GOT3 (cell line): Measurements from ENCODE around the gene SH3TC2.

Experiments
- DNase-seq: peaks from one replicate; lab custom pipeline; 2025; ENCODE audit warnings: mixed read lengths; lab: John Stamatoyannopoulos, UW

Gene SH3TC2

GRCh38 chr5:148969291-148969690 is 93.6 kb downstream of the SH3TC2 start:
- DNase-seq = no peak

- DNase-seq = no peak
These were observed 94.6 kb downstream of the SH3TC2 start for GRCh38 chr5:148968311-148968710.

DNA sequence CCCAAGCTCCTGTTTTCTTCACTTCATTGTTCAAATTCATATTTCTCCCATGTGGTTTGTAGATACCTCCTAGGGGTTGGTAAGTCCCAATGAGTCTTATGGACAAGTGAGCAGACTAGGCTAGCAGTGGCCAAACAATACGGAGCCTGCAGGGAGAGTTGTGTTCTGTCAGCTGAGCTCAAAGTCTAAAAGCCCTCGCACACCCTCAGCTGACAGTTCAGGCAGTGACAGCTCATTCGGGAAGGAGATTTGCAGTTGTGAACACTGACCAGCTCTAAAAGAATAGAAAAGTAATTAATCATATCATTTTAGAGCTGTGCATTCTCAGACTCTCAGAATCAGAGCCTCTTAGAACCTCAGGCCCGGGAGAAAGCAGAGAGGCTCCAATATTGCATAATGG is 95.1 kb downstream of the SH3TC2 start:
- no peak for DNase-seq

DNA sequence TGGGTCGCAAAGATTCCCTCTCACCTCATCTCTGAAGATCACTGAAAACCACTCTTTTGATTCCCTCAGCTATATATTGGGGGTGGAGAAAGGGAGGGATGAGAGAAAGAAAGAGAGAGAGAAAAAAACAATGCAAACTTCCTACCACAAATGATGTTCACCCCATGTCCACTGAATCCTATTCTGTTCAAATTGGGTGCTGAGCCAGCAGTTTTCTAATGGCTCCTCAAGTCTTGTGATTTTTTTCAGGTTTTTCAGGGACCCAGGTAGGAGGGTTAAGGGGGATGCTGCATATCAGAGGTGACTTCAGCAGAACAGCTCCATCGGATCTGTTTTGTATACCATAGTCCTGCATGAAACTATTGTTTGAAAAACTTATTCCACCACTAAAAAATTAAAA is 95.9 kb downstream of the SH3TC2 start:
- DNase-seq = no peak

DNA sequence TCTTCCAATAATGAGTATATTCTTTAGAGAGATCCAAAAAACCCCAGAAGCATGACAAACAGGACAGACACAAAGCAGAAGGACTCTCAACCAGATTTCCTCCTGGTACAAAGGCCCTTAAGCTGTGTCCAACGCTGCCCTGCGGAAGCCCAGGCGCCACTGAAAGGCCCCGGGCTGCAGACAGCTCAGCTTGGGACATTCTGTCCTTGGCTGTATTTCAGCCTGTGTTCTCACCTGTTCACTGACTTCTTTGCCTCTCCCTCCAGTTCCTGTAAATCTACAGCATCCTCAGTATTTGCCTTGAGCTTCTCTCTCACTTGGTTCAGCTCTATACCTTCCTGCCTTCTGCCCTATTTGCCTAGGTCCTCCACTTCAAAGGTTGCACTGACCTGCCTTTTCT is 96.5 kb downstream of the SH3TC2 start:
- no peak for DNase-seq

- DNase-seq = peak; percentile 87
These were observed 97.2 kb downstream of the SH3TC2 start for GRCh38 chr5:148965511-148966265.

DNA sequence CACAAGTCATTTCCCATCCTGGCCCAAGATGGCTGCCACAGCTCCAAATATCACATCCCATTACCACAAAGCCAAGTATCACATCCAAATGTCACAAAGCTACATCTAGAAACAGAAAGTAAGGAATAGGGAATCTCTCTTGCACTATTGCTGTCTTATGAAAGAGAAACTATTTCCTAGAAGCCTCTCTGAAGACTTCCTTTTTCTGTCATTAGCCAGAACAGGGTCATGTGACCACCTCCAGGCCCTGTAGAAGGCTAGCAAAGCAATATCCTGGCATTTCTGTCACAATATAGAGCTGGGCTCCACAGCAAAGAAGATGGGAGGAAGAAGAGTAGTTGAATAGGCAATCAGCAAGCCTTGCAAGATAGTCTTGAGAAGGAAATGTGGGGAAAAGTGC is 99.2 kb downstream of the SH3TC2 start:
- no peak for DNase-seq

- DNase-seq = no peak
These were observed 100.0 kb downstream of the SH3TC2 start for GRCh38 chr5:148962761-148963324.

DNA sequence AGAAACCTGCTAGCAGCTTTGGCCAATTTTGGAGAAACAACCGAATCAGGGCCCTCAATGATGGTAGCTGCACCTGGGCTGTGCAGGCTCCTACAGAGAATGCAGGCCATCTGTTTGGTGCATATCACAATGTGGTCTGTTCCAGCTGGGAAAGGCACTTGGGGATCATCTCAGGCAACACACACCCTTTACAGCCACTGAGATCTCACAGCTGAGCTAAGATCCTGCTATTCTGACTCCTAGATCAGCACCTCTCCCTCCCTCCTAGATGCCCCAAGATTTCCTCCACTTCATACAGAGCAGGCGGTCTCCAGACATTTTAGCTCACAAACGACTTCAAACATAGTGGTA is 100.7 kb downstream of the SH3TC2 start:
- DNase-seq = no peak

GRCh38 chr5:148961261-148962199 is 101.3 kb downstream of the SH3TC2 start:
- DNase-seq = no peak

- DNase-seq = no peak
These were observed 102.6 kb downstream of the SH3TC2 start for GRCh38 chr5:148960070-148960769.

DNA sequence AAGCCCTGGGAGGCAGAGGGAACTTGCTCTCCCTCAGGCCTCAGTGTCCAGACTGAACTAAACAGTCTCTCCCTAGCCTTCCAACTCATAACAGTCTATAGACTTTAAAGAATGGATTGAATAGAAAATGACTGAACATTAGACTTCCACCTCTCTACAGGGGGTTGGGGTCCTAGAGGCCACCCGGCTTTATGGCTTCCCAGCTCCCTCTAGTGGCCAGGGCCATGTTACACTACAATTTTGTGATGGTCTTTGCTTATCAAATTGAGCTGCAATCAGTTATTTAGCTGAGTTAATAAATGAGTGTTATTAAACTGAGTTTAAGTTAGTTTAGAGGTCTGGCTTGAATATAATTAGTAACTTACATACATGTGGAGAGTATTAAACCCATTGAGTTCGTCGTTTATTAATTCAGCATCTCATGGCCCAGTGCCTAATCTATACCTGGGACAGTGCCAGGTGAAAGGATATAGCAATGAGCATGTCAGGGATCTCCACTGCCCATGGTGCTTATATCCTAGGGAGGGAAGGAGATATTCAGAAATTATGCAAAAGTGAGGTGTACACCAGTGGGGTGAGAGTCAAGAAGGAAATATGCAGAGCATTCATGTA is 105.2 kb downstream of the SH3TC2 start:
- DNase-seq = no peak

DNA sequence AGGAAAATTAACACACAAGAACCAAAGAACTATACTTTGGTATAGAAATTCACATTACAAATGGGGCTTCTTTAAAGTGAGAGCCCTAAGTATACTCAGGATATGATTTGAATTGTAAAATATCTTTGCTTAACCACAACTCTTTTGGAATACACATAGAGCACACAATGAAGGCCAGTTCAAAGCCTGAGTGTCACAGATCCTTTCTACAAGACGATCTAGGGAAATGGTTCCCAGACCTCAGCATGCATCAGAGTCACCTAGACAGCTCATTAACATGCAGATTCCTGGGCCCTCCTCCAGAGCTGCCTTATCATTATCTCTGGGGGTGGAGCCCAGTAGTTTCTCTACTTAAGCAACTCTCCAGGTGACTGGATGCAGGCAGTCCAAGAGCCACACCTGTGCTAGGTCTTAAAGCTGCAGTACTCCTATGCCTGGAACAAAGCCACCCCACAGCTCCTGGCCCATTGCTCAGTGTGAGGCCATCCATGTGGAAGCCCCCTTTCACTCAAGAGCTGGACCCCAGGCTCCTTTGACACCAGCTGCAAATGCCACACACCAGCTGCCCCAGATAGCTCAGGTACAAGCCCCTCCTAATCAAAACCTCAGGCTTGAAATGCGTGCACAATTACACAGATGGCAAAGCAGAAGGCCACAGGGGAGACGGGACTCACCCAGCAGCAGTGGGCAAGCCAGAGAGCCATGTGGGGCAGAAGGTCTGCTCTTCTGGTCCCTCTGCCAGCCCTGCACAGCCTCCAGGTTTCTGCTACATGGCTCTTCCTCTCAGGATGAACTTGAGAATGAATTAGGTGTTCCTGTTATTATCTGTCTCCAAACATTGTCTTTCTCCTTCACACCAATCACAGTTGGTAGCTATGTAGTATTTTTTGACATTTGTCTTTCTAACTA is 106.1 kb downstream of the SH3TC2 start:
- no peak for DNase-seq
